GM10847 (cell line): ENCODE results near the gene IRAK4.
A peak's percentile ranks its signal among the peaks of the same experiment; 100 is the strongest.

ENCODE experiments used
- POLR2A ChIP-seq: IDR thresholded peaks from 2 replicates; pipeline ENCODE4 v1.6.1; 2011; ENCODE audit not compliant: insufficient read length; ENCODE audit errors: extremely low read depth

The IRAK4 gene

DNA sequence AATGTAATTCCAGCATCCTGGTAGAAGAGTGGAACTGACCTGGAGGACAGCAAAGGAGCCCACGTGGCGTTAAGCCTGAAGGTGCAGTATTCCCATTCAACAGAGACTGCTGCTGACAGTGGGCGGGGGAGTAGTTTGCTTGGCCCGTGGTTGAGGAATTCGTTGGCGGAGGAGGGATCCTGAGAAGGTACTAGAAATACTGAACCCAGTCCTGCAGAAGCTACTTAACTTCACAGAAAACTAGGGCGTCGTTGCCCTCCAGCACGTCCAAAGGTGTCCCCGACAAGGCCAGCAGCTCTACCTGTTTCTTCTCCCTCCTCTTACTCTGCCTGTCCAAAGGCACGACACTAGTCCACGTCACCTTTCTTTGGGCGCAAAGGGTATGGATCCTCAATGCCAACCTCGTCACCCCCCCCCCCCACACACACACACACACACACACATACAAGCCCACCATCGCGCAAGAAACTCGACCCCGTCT lies 464 bp upstream of the IRAK4 start:
- no peak for TF ChIP-seq POLR2A

DNA sequence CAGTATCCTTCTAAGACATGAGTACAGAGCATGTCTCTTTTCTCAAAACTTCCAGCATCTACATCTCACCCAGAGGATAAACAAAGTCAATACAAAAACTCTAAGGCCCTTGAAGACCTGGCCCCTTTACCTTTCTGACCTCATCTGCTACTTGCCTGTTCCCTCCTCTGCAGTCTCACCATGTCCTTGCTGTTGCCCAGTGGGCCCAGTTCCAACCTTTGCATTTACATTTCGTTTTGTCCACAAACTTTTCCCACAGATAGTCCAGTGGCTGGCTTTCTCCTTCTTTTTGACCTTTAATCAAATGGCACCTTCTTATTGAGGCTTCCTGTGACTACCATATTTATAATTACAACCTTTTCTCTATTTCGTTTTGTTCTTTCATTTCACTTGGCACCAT lies 1.6 kb downstream of the IRAK4 start:
- no peak for TF ChIP-seq POLR2A

DNA sequence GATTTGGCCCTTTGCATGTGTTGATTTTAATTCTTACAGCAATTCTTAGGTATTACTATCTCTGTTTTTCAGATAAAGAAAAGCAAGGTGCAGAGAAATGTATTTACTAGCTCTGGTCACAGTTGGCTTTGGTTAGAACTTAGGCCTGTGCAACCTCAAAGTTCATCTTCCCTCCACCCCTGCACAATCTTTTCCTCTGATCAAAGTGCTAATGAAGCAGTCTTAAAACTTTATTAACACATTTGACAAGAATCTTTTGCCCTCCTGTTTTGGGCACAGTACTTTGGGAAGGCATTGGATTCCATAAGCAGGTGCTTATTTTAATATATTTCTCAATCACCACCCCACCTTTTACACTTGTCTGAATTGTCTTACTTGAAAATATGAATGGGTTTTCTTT lies 2.7 kb downstream of the IRAK4 start:
- TF ChIP-seq POLR2A: no peak

DNA sequence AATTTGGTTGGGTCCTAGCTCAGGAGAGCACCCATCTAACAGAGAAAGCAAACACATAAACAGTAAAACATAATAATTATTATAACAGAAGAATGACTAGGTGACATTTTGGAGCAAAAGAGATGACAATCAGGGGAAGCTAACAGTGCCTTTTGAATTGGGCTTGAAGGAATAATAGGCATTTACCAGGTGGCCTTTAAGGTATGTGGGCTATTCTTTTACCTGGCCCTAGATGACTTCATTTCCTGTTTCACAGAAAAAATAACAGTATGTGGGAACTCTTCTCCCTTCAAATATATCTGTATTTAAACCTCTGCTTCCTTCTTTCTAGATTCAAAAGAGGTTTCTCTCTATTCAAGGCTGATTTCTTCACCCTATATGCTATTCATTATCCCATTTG lies 3.8 kb downstream of the IRAK4 start:
- no peak for TF ChIP-seq POLR2A

DNA sequence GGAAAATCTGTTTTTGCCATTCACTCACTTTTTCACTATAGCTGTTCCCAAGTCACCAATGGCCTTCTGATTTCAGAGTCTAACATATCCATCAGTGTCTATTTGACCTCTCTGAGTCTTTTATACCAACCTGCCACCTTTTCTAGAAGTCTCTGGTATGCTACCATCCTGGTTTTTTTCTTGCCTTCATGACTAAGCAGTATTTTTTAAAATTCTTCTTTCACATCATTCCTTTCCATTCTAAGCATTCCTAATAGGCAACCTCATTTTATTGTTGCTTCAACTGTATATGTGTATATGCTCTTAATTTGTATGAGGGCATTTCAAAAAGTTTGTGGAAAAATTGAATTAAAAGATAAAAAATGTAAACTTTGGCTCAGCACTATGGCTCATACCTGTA lies 5.0 kb downstream of the IRAK4 start:
- TF ChIP-seq POLR2A: no peak

DNA sequence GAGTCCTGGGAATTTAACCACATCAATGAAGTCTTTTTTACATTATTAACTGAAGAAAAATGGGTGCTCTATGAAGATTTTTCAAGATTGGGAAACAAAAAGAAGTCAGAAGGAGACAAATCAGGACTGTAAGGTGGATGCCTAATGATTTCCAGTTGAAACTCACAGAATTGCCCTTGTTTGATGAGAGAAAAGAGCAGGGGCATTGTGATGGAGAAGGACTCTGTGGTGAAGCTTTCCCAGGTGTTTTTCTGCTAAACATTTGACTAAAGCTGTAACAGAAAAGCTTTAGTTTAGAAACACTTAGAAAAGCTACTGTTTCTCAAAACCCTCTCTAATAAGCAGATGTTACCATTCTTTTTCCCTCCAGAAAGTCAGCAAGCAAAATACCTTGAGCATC lies 5.8 kb downstream of the IRAK4 start:
- no peak for TF ChIP-seq POLR2A

DNA sequence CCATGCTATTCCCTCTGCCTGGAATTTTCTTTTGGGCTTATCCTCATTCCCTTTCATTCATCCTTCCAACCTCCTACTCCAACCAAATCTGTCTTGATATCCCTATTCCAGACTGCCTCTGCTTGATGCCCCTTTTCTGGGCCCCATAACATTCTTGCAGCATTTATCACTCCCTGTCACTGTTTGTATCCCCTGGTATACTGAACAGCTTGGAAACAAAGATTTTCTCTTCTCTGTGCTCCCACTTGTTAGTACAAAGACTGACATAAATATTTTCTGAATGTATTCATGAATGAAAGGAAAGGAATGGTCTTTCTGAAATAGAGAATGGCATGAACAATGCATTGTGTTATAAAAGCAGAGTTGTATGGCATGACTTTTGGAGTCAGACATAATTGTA lies 7.5 kb downstream of the IRAK4 start:
- TF ChIP-seq POLR2A: no peak

DNA sequence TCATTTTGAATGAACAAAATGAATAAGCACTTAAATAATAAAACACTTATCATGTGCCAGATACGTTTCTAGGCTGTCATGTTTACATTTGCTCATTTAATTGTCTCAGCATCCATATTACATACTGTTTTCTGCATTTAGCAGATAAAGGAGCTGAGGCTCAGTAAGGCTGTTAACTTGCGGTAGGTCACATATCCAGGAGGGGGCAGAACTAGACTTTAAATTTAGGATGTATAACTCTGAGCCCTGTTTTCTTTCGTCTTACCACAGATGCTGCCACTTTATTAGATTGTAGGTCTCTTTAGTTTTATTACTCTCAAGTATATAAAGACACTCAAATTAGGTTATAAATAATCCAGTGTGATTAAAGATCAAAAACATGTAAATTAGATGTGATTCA lies 17.7 kb downstream of the IRAK4 start:
- no peak for TF ChIP-seq POLR2A

DNA sequence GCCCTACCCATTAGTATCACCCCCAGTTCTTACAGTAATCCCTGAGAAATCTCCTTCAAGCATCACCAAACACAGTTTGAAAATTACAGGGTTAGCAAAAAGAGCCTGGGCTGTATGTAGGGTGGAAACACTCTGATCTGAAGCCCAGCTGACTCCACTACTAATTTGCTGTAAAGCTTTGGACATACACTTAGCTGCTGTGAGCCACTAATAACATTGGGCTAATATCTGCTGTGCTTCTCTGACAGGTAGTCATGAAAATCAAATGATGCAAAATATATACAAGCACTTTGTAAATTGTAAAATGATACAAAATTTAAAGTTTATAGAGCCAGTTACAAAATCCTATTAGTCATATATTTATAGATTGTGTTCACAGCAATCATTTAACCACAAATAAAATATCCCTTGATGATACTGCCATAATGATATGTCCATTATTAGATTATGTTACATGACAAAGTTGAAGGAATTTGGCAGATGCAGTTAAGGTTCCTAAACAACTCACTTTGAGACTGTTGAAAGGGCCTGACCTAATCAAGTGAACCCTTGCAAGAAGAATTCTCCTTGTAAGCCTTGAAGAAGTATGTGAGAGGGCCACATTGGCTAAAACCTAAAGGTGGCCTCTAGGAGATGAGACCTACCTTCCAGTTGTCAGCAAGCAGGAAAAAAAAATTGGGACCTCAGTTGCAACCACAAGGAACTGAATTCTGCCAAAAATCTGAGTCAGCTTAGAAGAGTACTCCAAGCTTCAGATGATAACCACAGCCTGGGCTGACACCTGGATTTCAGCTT lies 28.3 kb downstream of the IRAK4 start:
- no peak for TF ChIP-seq POLR2A

DNA sequence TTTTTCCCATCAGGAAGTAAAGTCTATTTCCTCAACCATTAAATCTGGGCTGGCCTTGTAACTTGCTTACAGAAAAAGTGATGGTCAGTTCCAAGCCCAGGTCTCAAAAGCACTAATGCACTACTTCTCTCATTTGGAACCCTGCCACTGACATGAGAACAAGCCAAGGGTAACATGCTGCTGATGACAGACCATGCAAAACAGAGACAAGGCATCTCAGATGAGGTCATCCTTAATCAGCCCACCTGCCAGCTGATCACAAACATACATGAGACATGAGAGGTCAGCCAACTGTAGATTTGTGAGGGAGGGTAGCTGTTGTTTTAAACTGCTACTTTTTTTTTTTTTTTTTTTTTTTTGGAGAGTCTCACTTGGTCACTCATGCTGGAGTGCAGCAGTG lies 31.2 kb downstream of the IRAK4 start:
- no peak for TF ChIP-seq POLR2A

DNA sequence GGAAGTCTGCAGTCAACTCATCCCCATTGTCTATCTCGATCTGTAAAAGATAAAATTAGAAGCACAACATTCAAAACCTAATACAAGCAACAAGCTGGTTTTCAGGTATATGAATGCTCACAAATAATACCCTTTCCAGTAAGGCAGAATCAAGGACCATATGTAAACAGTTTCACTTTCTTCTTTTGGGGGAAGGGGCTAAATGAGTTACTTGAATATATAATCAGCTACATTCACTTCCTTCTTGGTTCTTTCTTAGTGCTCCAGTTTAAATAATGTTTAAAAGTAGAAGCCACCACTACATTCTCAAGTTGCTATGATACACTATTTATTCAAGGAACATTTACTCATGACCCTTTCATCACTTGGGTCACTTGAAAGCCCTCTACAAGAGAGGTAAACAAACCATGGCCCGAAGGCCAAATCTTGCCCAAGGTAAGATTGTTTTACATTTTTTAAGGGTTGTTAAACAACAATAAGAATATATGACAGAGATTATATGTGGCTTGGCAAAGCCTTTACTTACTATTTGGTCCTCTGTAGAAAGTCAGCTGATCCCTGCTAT lies 37.0 kb downstream of the IRAK4 start:
- TF ChIP-seq POLR2A: no peak

DNA sequence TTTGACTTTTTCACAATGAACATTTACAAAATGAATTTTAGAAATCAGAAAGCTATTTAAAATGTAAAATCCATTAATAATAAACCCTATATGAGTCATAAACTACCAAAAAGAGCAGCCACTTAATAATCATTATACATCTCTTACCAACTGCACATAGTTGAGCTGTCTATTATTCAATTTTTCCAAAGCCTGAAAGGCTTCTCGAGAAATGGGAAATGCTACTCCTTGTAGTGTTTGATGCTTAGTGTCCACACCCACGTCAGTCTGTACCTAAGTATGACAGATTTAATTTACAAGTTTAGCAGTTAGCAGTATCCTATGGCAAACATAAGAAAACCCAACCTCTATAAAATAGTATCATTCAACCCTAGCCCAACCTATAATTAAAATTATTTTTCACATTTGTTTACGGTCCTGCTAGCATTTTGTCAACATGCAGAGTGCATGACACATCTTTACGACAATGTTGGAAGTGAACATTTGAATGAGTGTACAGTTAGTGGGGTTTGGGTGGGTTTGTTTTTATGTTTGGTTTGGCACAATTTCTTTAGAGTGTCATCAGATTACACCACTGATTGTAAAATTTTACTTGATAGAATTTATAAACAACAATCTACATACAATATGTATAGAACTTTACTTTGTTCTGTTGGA lies 38.9 kb downstream of the IRAK4 start:
- TF ChIP-seq POLR2A: no peak

DNA sequence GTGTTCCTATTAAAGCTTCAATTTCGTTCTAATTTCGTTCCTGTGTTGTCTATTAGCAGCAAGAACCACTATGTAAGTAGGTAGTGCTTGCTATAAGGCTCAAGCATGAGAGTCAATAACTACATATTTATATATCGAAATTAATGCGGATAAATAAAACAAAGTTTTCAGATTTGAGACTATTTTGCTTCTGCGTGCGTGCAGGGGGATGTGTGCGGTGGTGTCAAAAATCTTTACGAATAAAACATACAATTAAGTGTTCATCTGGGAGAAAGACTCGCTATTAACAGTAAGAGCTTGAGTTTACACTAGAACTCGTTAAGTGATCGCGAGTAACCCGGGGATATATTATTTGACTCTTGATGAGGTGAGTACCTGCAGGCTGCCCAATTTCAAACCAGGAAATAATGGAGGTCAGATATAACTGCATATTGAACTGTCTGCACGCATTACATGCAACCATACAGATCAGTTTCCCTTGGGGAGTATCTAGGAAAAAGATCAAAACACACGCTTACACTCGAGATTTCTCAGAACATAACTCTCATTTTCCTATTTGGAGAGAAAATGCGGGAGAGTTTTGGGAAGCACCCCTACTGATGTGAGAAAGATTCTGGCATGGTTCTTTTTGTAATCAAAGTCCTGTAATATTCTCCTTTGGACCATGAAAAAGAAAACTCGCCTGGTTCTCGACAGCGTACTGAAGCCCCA lies 46.6 kb downstream of the IRAK4 start:
- no peak for TF ChIP-seq POLR2A

DNA sequence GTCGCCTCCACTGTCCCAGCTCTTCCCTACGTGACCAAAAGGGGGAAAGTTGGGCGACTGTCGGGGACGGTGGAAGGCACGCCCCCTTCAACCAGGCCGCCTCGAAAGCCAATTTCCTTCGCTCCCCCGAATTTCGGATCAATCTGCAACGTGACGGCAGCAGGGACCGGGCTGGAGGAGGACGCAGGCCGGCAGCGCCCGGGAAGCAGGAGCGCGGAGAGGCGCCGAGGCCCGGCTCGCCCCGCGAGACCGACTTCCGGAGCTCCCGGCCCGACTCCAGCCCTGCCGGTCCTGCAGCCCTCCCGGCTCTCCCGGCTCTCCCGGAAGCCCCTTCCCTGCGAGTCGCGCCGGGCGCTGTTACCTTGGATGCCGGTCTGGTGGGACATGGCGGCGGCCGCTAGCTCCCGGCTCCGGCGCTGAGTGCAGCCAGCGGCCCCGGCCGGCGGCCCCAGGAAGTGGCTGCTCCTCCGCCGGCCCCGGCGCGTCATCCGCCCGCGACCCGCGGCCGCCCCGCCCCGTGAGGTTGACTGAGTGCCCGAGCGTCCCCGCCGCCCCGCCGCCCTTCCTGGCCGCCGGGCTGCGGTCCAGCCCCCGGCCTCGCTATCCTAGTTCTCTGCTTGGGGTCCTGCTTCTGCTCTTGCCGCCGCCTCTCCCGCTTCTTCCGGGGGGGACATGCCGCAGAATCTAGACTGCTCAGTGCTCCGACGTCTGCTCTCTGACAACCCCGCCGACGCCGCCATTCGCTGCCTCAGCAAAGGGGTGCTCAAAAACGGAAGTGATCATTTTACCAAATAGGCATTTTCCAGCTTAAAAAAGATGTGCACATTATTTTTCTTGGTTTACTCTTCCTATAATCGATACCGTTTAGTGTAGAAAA lies 47.3 kb downstream of the IRAK4 start, which contains the start of gene TWF1:
TWF1 (minus strand) TSS at position 458 of the 877 bp plus-strand sequence; CDS start at position 386, 72 bp downstream.
- TF ChIP-seq POLR2A: peak; percentile 91

DNA sequence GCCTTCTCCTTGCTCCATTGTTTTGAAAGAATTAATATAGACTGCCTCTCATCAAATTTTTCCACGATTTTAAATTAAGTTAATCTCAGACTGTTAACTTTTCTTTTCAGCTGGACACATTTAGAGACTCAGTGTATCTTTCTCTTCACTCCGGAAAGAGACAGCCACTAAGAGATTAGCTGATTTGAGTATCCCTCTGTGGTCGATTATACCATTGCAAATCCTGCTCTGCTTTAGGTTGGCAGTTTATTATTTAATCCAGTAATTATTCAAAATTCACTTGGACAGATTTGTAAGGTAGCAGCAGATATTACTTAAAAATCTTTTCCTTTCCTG lies 48.0 kb downstream of the IRAK4 start:
- no peak for TF ChIP-seq POLR2A
